Tibial artery (tissue), 4 donors: ENCODE data around the gene SPEN.

ENCODE experiments used
- DNase-seq, 2 donors: peaks; one replicate each; pipeline ENCODE4 v3.0.0-alpha.2; 2019
- H3K27ac ChIP-seq, 2 donors: fragments of 200-600 bp; sonication (generic) in 1 of 2; 1 replicate in 1 of 2; 2 replicates in 1 of 2; pipeline ENCODE4 v1.5.1; 2018 to 2019; ENCODE audit warnings: mild to moderate bottlenecking in 1 of 2
- H3K27me3 ChIP-seq, 2 donors: fragments of 200-600 bp; sonication (generic) in 1 of 2; one replicate each; pipeline versions ENCODE4 v1.5.1 to v1.6.0; 2016 to 2019
- H3K36me3 ChIP-seq, 3 donors: fragments of 200-600 bp; sonication (generic) in 2 of 3; one replicate each; pipeline ENCODE4 v1.5.1; 2016 to 2019; ENCODE audit warnings: mild to moderate bottlenecking in 2 of 3
- H3K4me1 ChIP-seq, 4 donors: fragments of 200-600 bp; sonication (generic) in 2 of 4; 1 replicate in 3 of 4; 2 replicates in 1 of 4; pipeline ENCODE4 v1.5.1; 2016 to 2019
- H3K4me3 ChIP-seq, 2 donors: fragments of 200-600 bp; sonication (generic) in 1 of 2; 1 replicate in 1 of 2; 2 replicates in 1 of 2; pipeline ENCODE4 v1.5.1; 2018 to 2019; ENCODE audit warnings: mild to moderate bottlenecking in 2 of 2
- H3K9me3 ChIP-seq, 3 donors: fragments of 200-600 bp; sonication (generic) in 1 of 3; one replicate each; pipeline ENCODE4 v1.5.1; 2016 to 2019
- intact Hi-C: fragments of 100-400 bp; cut with DNase I; formaldehyde crosslinking; loops from one replicate; pipeline ENCODE4 v1.15.0; 2023; ENCODE audit warnings: low total_unique reads
- TF ChIP-seq, protein P1 (sequence below), 2 experiments: fragments of 200-600 bp in 1 of 2; fragments of 450-650 bp in 1 of 2; IDR thresholded peaks; one replicate each; pipeline ENCODE4 v1.5.1; 2017 to 2019; ENCODE audit warnings: antibody characterized with exemption in 2 of 2, mild to moderate bottlenecking in 1 of 2, moderate library complexity in 1 of 2

SPEN gene

DNA sequence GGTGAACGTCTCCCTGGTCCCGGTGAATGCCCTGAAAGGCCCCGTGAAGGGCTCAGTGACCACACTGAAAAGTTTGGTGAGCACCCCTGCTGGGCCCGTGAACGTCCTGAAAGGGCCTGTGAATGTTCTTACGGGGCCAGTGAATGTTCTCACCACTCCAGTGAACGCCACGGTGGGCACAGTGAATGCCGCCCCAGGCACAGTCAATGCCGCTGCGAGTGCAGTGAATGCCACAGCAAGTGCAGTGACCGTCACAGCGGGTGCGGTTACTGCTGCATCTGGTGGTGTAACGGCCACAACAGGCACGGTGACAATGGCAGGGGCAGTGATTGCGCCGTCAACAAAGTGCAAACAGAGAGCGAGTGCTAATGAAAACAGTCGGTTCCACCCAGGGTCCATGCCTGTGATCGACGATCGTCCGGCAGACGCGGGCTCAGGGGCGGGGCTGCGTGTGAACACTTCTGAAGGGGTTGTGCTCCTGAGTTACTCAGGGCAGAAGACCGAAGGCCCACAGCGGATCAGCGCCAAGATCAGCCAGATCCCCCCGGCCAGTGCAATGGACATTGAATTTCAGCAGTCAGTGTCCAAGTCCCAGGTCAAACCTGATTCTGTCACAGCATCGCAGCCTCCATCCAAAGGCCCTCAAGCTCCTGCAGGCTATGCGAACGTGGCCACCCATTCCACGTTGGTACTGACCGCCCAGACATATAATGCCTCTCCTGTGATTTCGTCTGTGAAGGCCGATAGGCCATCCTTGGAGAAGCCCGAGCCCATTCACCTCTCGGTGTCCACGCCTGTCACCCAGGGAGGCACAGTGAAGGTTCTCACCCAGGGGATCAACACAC is 86.9 kb downstream of the SPEN start:
- TF ChIP-seq, protein P1, sequence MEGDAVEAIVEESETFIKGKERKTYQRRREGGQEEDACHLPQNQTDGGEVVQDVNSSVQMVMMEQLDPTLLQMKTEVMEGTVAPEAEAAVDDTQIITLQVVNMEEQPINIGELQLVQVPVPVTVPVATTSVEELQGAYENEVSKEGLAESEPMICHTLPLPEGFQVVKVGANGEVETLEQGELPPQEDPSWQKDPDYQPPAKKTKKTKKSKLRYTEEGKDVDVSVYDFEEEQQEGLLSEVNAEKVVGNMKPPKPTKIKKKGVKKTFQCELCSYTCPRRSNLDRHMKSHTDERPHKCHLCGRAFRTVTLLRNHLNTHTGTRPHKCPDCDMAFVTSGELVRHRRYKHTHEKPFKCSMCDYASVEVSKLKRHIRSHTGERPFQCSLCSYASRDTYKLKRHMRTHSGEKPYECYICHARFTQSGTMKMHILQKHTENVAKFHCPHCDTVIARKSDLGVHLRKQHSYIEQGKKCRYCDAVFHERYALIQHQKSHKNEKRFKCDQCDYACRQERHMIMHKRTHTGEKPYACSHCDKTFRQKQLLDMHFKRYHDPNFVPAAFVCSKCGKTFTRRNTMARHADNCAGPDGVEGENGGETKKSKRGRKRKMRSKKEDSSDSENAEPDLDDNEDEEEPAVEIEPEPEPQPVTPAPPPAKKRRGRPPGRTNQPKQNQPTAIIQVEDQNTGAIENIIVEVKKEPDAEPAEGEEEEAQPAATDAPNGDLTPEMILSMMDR (IDR thresholded peaks at IDR 0.05): no peak
- Histone ChIP-seq H3K27me3 (no peaks in the 10 kb centered on the region), H3K27ac (no peak overlapping the region), H3K4me1 (peaks cover 0 to 17% (median 5%) of the 10 kb centered on the region in 4 donors), H3K9me3 (no peaks in the 10 kb centered on the region), H3K4me3 (no peak overlapping the region), H3K36me3 (peaks cover 98 to 100% (median 99%) of the 10 kb centered on the region in 3 donors)
- intact Hi-C loops: no loop called here
- DNase-seq: no peak

DNA sequence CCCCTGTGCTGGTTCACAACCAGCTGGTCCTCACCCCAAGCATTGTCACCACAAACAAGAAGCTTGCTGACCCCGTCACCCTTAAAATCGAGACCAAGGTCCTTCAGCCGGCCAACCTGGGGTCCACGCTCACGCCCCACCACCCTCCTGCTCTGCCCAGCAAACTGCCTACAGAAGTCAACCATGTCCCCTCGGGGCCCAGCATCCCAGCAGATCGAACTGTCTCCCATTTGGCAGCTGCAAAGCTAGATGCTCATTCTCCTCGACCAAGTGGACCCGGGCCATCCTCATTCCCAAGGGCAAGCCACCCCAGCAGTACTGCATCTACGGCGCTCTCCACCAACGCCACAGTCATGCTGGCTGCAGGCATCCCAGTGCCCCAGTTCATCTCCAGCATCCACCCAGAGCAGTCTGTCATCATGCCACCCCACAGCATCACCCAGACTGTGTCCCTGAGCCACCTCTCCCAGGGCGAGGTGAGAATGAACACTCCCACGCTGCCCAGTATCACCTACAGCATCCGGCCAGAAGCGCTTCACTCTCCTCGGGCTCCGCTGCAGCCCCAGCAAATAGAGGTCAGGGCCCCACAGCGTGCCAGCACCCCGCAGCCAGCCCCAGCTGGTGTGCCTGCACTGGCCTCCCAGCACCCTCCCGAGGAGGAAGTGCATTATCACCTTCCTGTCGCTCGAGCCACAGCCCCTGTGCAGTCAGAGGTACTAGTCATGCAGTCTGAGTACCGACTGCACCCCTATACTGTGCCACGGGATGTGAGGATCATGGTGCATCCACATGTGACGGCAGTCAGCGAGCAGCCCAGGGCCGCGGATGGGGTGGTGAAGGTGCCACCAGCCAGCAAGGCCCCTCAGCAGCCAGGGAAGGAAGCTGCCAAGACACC is 87.8 kb downstream of the SPEN start:
- intact Hi-C loops: no loop called here
- no peaks in the 10 kb centered on the region for H3K27me3 ChIP-seq
- no peak for DNase-seq
- TF ChIP-seq, protein P1 (IDR thresholded peaks at IDR 0.05): no peak
- no peak overlapping the region for H3K27ac ChIP-seq
- no peak overlapping the region for H3K4me3 ChIP-seq
- peaks cover 96 to 100% (median 98%) of the 10 kb centered on the region in 3 donors for H3K36me3 ChIP-seq
- no peaks in the 10 kb centered on the region for H3K9me3 ChIP-seq
- H3K4me1 ChIP-seq: peaks cover 0 to 17% (median 6%) of the 10 kb centered on the region in 4 donors

DNA sequence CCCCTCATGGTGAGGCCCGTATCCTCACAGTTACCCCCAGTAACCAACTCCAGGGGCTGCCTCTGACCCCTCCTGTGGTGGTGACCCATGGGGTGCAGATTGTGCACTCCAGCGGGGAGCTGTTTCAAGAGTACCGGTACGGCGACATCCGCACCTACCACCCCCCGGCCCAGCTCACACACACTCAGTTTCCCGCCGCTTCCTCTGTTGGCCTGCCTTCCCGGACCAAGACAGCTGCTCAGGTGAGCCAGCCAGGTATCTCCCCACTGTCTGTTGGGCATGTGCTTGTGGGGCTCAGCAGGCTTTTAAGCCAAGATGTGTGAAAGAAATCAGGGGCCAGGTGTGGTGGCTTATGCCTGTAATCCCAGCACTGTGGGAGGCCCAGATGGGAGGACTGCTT is 88.5 kb downstream of the SPEN start:
- no peak for DNase-seq
- peaks cover 0 to 17% (median 6%) of the 10 kb centered on the region in 4 donors for H3K4me1 ChIP-seq
- no peaks in the 10 kb centered on the region for H3K9me3 ChIP-seq
- intact Hi-C loops: no loop called here
- TF ChIP-seq, protein P1 (IDR thresholded peaks at IDR 0.05): no peak
- H3K36me3 ChIP-seq: peaks cover 95 to 100% (median 96%) of the 10 kb centered on the region in 3 donors
- H3K4me3 ChIP-seq: no peak overlapping the region
- no peak overlapping the region for H3K27ac ChIP-seq
- H3K27me3 ChIP-seq: no peaks in the 10 kb centered on the region

DNA sequence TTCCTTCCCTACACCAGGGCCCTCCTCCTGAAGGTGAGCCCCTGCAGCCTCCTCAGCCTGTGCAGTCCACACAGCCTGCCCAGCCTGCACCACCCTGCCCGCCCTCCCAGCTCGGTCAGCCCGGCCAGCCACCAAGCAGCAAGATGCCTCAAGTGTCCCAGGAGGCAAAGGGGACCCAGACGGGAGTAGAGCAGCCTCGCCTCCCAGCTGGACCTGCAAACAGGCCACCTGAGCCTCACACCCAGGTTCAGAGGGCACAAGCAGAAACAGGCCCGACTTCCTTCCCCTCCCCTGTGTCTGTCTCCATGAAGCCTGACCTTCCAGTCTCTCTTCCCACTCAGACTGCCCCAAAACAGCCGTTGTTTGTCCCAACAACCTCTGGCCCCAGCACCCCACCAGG is 89.6 kb downstream of the SPEN start:
- Histone ChIP-seq H3K4me1 (peaks cover 0 to 17% (median 6%) of the 10 kb centered on the region in 4 donors), H3K27me3 (no peaks in the 10 kb centered on the region), H3K27ac (peak overlapping the region; percentile 33 to 59), H3K9me3 (no peaks in the 10 kb centered on the region), H3K36me3 (peaks cover 93 to 100% (median 96%) of the 10 kb centered on the region in 3 donors), H3K4me3 (no peak overlapping the region)
- DNase-seq: no peak
- TF ChIP-seq, protein P1 (IDR thresholded peaks at IDR 0.05): no peak
- intact Hi-C loops: no loop called here

DNA sequence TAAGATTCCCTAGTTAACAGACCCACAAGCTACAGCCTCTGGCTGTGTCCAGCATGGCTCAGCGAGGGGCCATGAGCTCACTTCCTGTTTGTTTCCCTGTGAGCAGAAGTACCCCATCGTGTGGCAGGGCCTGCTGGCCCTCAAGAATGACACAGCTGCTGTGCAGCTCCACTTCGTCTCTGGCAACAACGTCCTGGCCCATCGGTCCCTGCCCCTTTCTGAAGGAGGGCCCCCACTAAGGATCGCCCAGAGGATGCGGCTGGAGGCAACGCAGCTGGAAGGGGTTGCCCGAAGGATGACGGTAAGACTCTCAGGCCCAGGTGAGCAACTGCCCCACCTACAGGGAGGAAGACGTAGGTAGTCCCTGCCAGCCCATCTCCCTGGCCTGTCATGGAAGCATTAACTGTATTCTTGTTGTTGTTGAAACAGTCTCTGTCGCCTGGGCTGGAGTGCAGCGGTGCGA is 90.2 kb downstream of the SPEN start:
- H3K27ac ChIP-seq: peak overlapping the region; percentile 33 to 59
- no peak for DNase-seq

More for the DNA sequence above, 90.2 kb downstream of the SPEN start:
- intact Hi-C loops: no loop called here
- no peaks in the 10 kb centered on the region for H3K27me3 ChIP-seq
- peaks cover 0 to 17% (median 6%) of the 10 kb centered on the region in 4 donors for H3K4me1 ChIP-seq
- H3K9me3 ChIP-seq: no peaks in the 10 kb centered on the region
- H3K36me3 ChIP-seq: peaks cover 93 to 100% (median 96%) of the 10 kb centered on the region in 3 donors
- TF ChIP-seq, protein P1 (IDR thresholded peaks at IDR 0.05): no peak
- no peak overlapping the region for H3K4me3 ChIP-seq
